ENCODE measurements around the gene PLPPR5. TPM values are rescaled to one million over a fixed set of nuclear protein-coding genes. Genes with fewer than 3 reads are reported as not detected.

The PLPPR5 gene
- total RNA-seq, 1 donor from 2014 or later, result not detected

- TF ChIP-seq CTCF (IDR thresholded peaks at IDR 0.05), result no peak
- Mint-ChIP-seq H3K4me3 (no peak overlapping the region), H3K27ac (no peak overlapping the region), H3K36me3 (ENCODE audit: low read depth) (no peaks in the 10 kb centered on the region), H3K9me3 (no peaks in the 10 kb centered on the region), H3K4me1 (no peaks in the 10 kb centered on the region), H3K27me3 (no peaks in the 10 kb centered on the region)
- POLR2A ChIA-PET, result no interaction called here
- DNase-seq, result no peak
- no peak for ATAC-seq (ENCODE audit: low read depth)
- intact Hi-C loops (cut with micrococcal nuclease), result no loop called here
- CTCF ChIA-PET, result no interaction called here
Observed at GRCh38 chr1:98920441-98921110, 84.1 kb downstream of the PLPPR5 start.

- no peak for DNase-seq
- H3K9me3 Mint-ChIP-seq, result no peaks in the 10 kb centered on the region
- no peak for TF ChIP-seq CTCF (IDR thresholded peaks at IDR 0.05)
- no peaks in the 10 kb centered on the region for H3K4me1 Mint-ChIP-seq
- no peak overlapping the region for H3K4me3 Mint-ChIP-seq
- CTCF ChIA-PET, result no interaction called here
- POLR2A ChIA-PET, result no interaction called here
- intact Hi-C loops (cut with micrococcal nuclease), result no loop called here
- no peaks in the 10 kb centered on the region for H3K36me3 Mint-ChIP-seq (ENCODE audit: low read depth)
- no peak for ATAC-seq (ENCODE audit: low read depth)
- no peak overlapping the region for H3K27ac Mint-ChIP-seq
- no peaks in the 10 kb centered on the region for H3K27me3 Mint-ChIP-seq
Observed at GRCh38 chr1:98919652-98920051, 85.0 kb downstream of the PLPPR5 start.

- DNase-seq (no peak), ATAC-seq (ENCODE audit: low read depth) (no peak)
- intact Hi-C loops (cut with micrococcal nuclease), result no loop called here
- ChIA-PET CTCF (no interaction called here), POLR2A (no interaction called here)
- Mint-ChIP-seq H3K27ac (no peak overlapping the region), H3K27me3 (no peaks in the 10 kb centered on the region), H3K4me1 (no peaks in the 10 kb centered on the region), H3K9me3 (no peaks in the 10 kb centered on the region), H3K36me3 (ENCODE audit: low read depth) (no peaks in the 10 kb centered on the region), H3K4me3 (no peak overlapping the region)
- TF ChIP-seq CTCF (IDR thresholded peaks at IDR 0.05), result no peak
Observed at GRCh38 chr1:98919211-98919610, 85.5 kb downstream of the PLPPR5 start.

- CTCF ChIA-PET, result no interaction called here
- Mint-ChIP-seq H3K27ac (no peak overlapping the region), H3K4me1 (no peaks in the 10 kb centered on the region), H3K27me3 (no peaks in the 10 kb centered on the region), H3K4me3 (no peak overlapping the region), H3K36me3 (ENCODE audit: low read depth) (no peaks in the 10 kb centered on the region), H3K9me3 (peaks cover 2% of the 10 kb centered on the region)
- ATAC-seq (ENCODE audit: low read depth) (no peak), DNase-seq (no peak)
- intact Hi-C loops (cut with micrococcal nuclease), result no loop called here
- TF ChIP-seq CTCF (IDR thresholded peaks at IDR 0.05), result no peak
- POLR2A ChIA-PET, result no interaction called here
Observed at GRCh38 chr1:98914547-98914946, 90.1 kb downstream of the PLPPR5 start.

GRCh38 chr1:98910827-98911226 lies 93.8 kb downstream of the PLPPR5 start:
- Mint-ChIP-seq H3K27me3 (no peaks in the 10 kb centered on the region), H3K4me1 (no peaks in the 10 kb centered on the region), H3K27ac (no peak overlapping the region), H3K36me3 (ENCODE audit: low read depth) (no peaks in the 10 kb centered on the region), H3K9me3 (peaks cover 2% of the 10 kb centered on the region), H3K4me3 (no peak overlapping the region)
- TF ChIP-seq CTCF (IDR thresholded peaks at IDR 0.05), result no peak
- intact Hi-C loops (cut with micrococcal nuclease), result no loop called here
- ChIA-PET CTCF (no interaction called here), POLR2A (no interaction called here)
- ATAC-seq (ENCODE audit: low read depth) (no peak), DNase-seq (no peak)
